HEK293 (cell line): Measurements from ENCODE around the gene CMC4.

Source experiments
- CTCF ChIA-PET: fragments of 350-600 bp; formaldehyde crosslinking; extraction: SDS; loops from one replicate; lab custom pipeline; 2021; ENCODE audit warnings: antibody characterized with exemption; lab: Yijun Ruan, JAX
- POLR2A ChIA-PET: fragments of 300-600 bp; formaldehyde crosslinking; extraction: SDS; loops from one replicate; lab custom pipeline; 2020; ENCODE audit warnings: antibody characterized with exemption, inconsistent platforms; lab: Yijun Ruan, JAX
- H3K27ac ChIP-seq: fragments of 200-500 bp; sonication (Bioruptor generic); 2 replicates; pipeline ENCODE4 v1.5.1; 2014; ENCODE audit warnings: low read depth, low read length, control low read depth, inconsistent platforms; ENCODE audit errors: extremely low read depth
- H3K36me3 ChIP-seq, 2 experiments: fragments of 200-500 bp in 1 of 2; sonication (Bioruptor generic) in 1 of 2; 1 replicate in 1 of 2; 2 replicates in 1 of 2; pipeline ENCODE4 v1.5.1; 2014 to 2017; ENCODE audit warnings: inconsistent platforms in 2 of 2, low read length in 2 of 2; ENCODE audit not compliant: control insufficient read depth in 2 of 2, insufficient read depth in 1 of 2
- H3K4me1 ChIP-seq: fragments of 200-500 bp; sonication (Bioruptor generic); 2 replicates; pipeline ENCODE4 v1.5.1; 2014; ENCODE audit warnings: mild to moderate bottlenecking, low read length, inconsistent platforms; ENCODE audit not compliant: control insufficient read depth, insufficient read depth
- H3K4me3 ChIP-seq: 2 replicates; pipeline ENCODE4 v1.5.1; 2011; ENCODE audit warnings: low read depth, mild to moderate bottlenecking, control low read depth, low read length, moderate library complexity
- H3K9me3 ChIP-seq: fragments of 200-500 bp; sonication (Bioruptor generic); 2 replicates; pipeline ENCODE4 v1.5.1; 2014; ENCODE audit warnings: low read depth, low read length, inconsistent platforms; ENCODE audit not compliant: control insufficient read depth, insufficient read depth
- BCL6B ChIP-seq: fragments of 450-650 bp; formaldehyde crosslinking; IDR thresholded peaks from 2 replicates; pipeline ENCODE4 v1.5.1; 2017; ENCODE audit warnings: missing biosample characterization, missing genetic modification characterization
- IKZF3 ChIP-seq: fragments of 450-650 bp; IDR thresholded peaks from 2 replicates; pipeline ENCODE4 v1.5.0; 2018; ENCODE audit warnings: missing biosample characterization, mild to moderate bottlenecking, missing genetic modification characterization, moderate library complexity
- KLF10 ChIP-seq: fragments of 450-650 bp; IDR thresholded peaks from 2 replicates; pipeline ENCODE4 v1.5.1; 2018; ENCODE audit warnings: missing biosample characterization, mild to moderate bottlenecking, missing genetic modification characterization
- MZF1 ChIP-seq: fragments of 450-650 bp; formaldehyde crosslinking; IDR thresholded peaks from 2 replicates; pipeline ENCODE4 v1.5.1; 2017; ENCODE audit warnings: missing biosample characterization, missing genetic modification characterization, borderline replicate concordance
- PATZ1 ChIP-seq: fragments of 450-650 bp; formaldehyde crosslinking; IDR thresholded peaks from 2 replicates; pipeline ENCODE4 v1.5.1; 2016; ENCODE audit warnings: missing biosample characterization, missing genetic modification characterization
- PRDM10 ChIP-seq: fragments of 450-650 bp; formaldehyde crosslinking; IDR thresholded peaks from 2 replicates; pipeline ENCODE4 v1.5.1; 2016; ENCODE audit warnings: missing biosample characterization, missing genetic modification characterization
- REST ChIP-seq: fragments of 450-650 bp; formaldehyde crosslinking; IDR thresholded peaks from 2 replicates; pipeline ENCODE4 v1.5.1; 2016; ENCODE audit warnings: missing biosample characterization, missing genetic modification characterization
- TCF7L2 ChIP-seq: IDR thresholded peaks from 2 replicates; pipeline ENCODE4 v1.6.1; 2011; ENCODE audit warnings: low read depth, mild to moderate bottlenecking, inconsistent platforms, low read length, moderate library complexity, borderline replicate concordance
- ZBTB11 ChIP-seq: fragments of 450-650 bp; formaldehyde crosslinking; conservative IDR thresholded peaks from 2 replicates; pipeline ENCODE4 v1.5.1; 2016; ENCODE audit warnings: low read depth, missing biosample characterization, missing genetic modification characterization
- ZBTB17 ChIP-seq: fragments of 450-650 bp; formaldehyde crosslinking; IDR thresholded peaks from 2 replicates; pipeline ENCODE4 v1.5.1; 2016; ENCODE audit warnings: missing biosample characterization, missing genetic modification characterization
- ZNF155 ChIP-seq: fragments of 450-650 bp; formaldehyde crosslinking; IDR thresholded peaks from 2 replicates; pipeline ENCODE4 v1.5.1; 2016; ENCODE audit warnings: missing biosample characterization, missing genetic modification characterization
- ZNF362 ChIP-seq: fragments of 450-650 bp; formaldehyde crosslinking; IDR thresholded peaks from 2 replicates; pipeline ENCODE4 v1.5.1; 2016; ENCODE audit warnings: missing biosample characterization, missing genetic modification characterization
- ZNF624 ChIP-seq: fragments of 450-650 bp; formaldehyde crosslinking; IDR thresholded peaks from 2 replicates; pipeline ENCODE4 v1.5.1; 2017; ENCODE audit warnings: missing biosample characterization, missing genetic modification characterization
- ZNF670 ChIP-seq: fragments of 450-650 bp; formaldehyde crosslinking; IDR thresholded peaks from 2 replicates; pipeline ENCODE4 v1.5.1; 2016; ENCODE audit warnings: missing biosample characterization, missing genetic modification characterization, low read depth
- ZSCAN5A ChIP-seq: fragments of 450-650 bp; formaldehyde crosslinking; IDR thresholded peaks from 2 replicates; pipeline ENCODE4 v1.5.1; 2016; ENCODE audit warnings: missing biosample characterization, missing genetic modification characterization

Gene CMC4

GRCh38 chrX:155065035-155065734 lies 5.8 kb downstream of the CMC4 start:
- Histone ChIP-seq H3K36me3 (peaks cover 7 to 13% of the 10 kb centered on the region in 2 experiments), H3K9me3 (no peaks in the 10 kb centered on the region), H3K27ac (no peak overlapping the region), H3K4me3 (no peak overlapping the region), H3K4me1 (no peaks in the 10 kb centered on the region)
- no peak for TF ChIP-seq ZBTB17
- TF ChIP-seq ZNF624 (tag by site-specific recombination), result no peak
- TF ChIP-seq MZF1 (tag by site-specific recombination), result no peak
- no peak for TF ChIP-seq ZNF362 (tag by site-specific recombination)
- TF ChIP-seq TCF7L2, result no peak
- no peak for TF ChIP-seq ZNF670 (tag by site-specific recombination)
- TF ChIP-seq BCL6B (tag by site-specific recombination), result no peak
- TF ChIP-seq ZSCAN5A, result no peak
- no peak for TF ChIP-seq ZBTB11 (tag by site-specific recombination)
- POLR2A ChIA-PET, result no interaction called here
- CTCF ChIA-PET, result interaction anchor here (1.3 to 2.1 kb wide), 3 partner anchors 8 to 85 kb away, joined by 5 to 8 read pairs (median 5); no protein-coding TSS in a partner anchor

GRCh38 chrX:155061760-155062159 lies 9.2 kb downstream of the CMC4 start:
- CTCF ChIA-PET, result interaction anchor here (0.6 to 2.7 kb wide), 6 partner anchors 13 to 144 kb away, joined by 3 to 9 read pairs (median 4); no protein-coding TSS in a partner anchor
- Histone ChIP-seq H3K27ac (no peak overlapping the region), H3K4me1 (no peaks in the 10 kb centered on the region), H3K9me3 (no peaks in the 10 kb centered on the region), H3K36me3 (peaks cover 7 to 22% of the 10 kb centered on the region in 2 experiments), H3K4me3 (no peak overlapping the region)
- POLR2A ChIA-PET, result interaction anchor here (1.0 kb wide), 1 partner anchor 35 kb away, joined by 3 read pairs; the partner anchor contains the start of gene FUNDC2
- TF ChIP-seq KLF10 (tag by site-specific recombination) (no peak), PATZ1 (no peak), PRDM10 (tag by site-specific recombination) (no peak), ZNF155 (tag by site-specific recombination) (no peak), IKZF3 (no peak), REST (no peak)
